GM21576 (cell line): ENCODE data around the gene SPAG6.
"Not testable (repeated sequence)": the region's sequence is repeated elsewhere in the genome, so short reads cannot be mapped to it uniquely, and the experiment has no call there.

Experiments used
- ATAC-seq: cut with Tn5 transposase; IDR thresholded peaks from one replicate; pipeline ENCODE4 v1.9.1; 2021; ENCODE audit warnings: mild to moderate bottlenecking, moderate library complexity; ENCODE audit not compliant: unreplicated experiment

The SPAG6 gene

DNA sequence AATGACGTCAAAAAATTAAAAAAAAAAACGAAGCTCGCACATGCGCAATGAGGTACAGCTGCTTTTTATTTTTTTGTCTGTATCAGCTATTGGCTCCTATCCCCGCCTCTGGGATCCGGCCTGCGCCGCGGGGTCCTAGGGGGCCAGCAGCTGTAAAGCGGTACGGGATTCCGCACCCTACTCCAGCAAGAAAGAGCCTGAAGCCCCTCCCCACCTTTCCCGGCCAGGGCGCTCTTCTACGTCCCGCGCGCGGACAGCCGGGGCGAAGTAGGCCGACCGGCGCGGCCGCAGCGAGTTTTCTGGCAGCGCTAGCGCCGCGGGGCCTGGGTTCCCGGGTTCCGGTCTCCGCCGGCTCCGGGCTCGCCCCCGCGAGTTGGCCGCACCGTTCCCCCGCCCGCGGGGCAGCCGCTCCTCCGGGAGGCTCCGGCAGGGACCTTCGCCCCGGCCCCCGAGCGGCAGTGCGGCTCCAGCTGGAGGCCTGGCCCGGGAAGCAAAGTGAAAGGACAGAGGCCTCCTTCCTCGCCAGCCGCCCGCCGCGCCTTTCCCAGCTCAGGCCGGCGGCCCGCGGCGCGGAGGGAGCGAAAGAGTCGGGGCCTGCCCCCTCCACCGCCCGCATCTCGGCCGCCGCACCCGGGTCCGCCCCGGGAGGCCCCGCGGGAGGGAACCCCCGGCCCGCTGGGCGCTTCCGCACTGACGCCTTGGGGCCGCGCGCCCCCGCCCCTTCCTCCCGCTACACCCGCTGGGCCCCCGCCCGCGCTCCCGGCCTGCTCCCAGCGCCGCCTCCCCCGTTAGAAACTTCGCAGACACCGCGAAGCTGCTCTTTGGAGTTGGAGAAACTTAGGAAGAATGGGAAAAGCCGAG, 4.7 kb upstream of the SPAG6 start:
- peak; percentile 48 for ATAC-seq

DNA sequence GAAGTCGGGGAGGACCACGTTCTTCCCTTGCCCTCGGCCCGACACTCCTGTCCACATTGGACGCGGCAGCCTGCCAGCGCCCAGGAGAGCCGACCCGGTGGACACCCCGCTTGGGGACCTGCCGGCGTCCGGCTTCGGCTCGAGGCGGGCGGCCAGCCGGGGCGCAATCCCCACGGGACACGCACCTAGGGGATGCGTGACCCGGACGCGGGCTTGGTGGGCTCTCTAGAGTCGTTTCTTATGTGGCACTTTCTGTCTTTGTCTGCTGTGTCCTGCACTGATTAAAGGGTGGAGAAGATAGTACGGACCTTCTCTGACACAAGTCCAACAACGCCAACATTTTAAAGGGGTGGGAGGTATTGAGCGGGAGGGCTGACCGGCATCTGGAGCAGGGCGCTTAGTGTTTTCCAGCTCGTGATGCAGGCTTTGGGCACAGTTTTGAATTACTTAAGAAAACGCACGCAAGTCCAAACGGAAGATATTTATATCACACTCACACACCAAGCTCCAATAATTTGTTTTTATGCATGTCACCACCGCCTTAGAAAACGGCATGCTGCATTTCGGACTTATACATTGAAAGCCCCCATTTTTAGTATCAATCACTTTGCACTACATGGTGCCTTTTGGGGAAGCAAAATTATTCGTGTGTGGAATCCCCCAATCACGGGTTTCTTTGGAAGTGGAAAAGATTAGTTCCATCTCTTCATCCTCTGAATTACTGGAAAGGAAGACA, 3.9 kb upstream of the SPAG6 start:
- peak; percentile 12 for ATAC-seq

DNA sequence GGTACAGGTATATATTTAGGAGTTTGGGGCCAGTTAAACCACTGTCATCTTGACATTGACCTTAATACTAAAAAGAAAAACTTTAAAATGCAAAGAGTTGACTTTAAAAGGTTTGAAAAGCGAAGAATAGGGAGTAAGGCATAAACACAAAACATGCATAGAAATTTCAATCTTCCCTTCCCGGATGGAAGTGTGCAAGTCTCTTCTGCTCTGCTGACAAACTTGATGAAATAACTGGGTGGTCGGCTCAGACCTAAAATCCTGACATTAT, 3.4 kb upstream of the SPAG6 start:
- ATAC-seq = no peak

DNA sequence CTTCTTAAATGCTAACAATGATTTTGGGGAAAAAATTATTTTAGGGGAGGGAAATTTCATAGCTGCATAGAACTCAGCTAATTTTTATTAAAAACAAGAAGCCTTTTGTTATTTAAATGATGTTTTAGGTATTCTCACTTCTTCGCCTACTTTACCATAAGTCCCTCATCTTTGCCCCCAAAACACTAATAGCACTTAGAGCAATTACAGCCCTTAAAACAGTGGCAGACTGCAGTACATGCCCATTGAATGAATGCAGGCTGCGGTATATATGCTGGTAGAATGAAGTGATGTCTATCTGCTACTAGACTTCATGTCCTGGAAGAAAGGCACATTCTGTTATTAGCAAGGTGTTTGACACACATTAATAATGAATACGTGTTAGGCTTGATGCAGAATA, 2.9 kb upstream of the SPAG6 start:
- ATAC-seq = no peak

DNA sequence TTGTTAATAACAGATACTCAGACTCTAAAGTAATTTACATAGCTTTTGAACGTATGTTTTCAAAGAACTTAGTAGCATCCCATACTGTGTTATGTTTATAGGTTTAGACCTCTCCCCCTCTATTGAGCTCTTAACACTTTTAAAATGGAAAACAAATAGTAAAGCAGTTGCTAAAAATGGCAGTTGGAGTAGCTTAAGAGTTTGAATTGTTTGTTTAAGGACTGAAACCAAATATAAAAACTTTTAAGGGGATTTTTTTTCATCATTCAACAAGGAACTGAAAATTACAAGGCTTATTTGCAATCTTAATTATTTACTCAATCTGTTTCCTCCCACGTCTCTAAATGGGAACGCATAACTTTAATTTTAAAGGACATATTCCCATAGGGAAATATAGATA, 1.6 kb upstream of the SPAG6 start:
- ATAC-seq = no peak

DNA sequence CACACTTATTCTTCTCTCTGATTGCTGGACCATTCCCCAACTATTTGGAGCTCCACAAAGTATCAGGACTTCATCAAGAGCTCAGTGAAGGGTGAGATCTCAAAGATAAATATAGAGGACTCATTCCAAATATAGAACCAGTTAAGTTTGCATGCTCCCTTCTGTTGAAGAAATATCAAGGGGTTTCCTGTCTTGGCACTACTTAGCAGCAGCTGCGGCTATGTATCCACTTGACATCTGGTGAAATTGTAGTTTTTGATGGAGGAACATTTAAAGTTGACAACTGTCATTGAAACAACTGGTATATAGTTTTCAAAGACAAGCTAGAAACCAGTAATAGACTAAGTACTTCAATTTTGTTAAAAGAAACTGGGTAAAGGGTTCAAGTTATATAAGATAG, 1.0 kb upstream of the SPAG6 start:
- no peak for ATAC-seq

DNA sequence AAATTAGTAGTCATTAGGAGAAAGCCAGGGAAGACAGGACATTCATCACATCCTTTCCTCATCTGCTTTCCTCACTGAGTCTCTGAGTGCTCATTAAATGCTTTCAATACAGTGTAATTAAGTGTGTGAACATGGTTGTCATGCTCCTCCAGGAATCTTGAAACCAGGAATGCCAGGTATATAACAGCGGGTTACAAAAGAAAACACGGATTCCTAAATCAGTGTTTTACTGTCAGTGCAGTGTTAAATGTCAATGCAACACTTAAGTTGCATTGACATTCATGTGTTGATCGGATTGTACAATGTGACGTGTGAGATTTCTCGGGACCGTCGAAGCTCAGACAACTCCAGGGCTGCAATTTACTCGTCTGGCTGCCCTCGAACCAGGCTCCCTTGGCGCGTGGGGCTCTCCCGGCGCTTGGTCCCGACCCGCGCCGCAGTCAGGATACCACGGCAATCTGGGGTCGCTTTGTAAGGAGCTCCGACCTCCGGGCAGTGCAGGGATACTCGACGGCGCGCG, 455 bp upstream of the SPAG6 start:
- ATAC-seq = no peak

DNA sequence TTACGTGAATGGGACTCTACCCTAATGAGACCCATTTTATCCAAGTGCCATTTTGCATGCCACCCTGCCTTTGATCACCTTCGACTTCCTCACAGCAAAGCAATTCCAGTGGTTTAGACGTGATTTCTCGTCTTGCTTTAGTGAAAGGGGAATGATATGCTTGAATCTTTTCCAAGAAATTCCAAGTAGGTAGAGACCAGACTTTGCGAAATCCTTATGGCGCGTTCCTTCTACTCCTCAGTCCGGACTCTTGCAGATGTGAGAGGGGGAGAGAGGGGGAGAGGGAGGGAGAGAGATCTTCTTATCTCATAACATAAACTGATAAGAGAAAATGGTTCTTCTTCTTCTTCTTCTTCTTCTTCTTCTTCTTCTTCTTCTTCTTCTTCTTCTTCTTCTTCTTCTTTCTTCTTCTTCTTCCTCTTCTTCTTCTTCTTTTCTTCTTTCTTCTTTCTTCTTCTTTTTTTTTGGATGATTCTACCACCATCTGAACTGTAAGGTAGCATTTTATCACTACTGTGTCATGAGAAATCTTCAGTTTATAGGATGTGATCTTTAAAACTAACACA, 883 bp downstream of the SPAG6 start:
- no peak for ATAC-seq

DNA sequence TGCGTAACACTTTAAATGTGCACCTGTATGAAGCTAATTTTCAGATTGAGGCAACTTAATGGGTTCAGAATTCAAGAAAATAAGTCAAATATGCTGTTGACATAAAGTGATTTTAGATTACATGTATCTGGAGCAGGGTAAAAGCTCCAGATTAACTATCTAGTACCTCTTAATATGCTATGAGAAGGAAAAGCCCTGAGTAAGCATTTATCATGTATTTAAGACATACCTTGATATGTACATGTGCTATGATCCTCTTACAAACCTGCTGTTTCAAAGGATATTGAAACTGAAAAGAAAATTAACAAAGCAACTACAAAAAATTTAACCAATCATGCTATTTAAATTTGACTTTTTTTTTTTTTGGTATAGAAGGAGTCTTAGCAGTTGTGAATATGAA, 4.5 kb downstream of the SPAG6 start:
- ATAC-seq = no peak

DNA sequence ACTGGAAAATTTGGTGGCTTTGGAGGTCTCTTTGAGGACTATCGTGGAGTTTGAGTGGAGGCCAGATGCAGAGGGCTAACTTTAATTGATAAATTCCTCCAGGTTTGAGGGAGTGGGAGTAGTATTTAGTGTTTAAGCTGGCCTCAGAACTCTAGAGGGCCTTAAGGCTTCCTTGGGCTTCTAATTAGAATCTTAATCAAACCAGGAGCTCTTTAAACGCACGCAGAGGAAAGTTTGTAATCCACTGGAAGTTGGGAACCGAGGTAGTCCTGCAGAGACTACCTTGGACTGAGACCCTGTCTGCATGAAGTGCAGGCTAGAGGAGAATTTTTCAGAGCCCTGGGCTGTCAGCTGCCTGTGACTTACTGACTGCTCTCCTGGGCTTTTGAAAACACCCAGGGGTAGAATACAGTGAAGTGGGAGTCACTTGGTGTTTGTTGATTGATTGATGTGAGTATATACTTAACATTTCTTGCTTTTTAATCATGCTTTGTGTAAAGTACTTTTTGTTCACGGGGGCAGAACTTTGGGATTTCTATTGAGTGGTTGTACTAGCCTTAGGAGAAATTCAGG, 5.9 kb downstream of the SPAG6 start:
- ATAC-seq = no peak

DNA sequence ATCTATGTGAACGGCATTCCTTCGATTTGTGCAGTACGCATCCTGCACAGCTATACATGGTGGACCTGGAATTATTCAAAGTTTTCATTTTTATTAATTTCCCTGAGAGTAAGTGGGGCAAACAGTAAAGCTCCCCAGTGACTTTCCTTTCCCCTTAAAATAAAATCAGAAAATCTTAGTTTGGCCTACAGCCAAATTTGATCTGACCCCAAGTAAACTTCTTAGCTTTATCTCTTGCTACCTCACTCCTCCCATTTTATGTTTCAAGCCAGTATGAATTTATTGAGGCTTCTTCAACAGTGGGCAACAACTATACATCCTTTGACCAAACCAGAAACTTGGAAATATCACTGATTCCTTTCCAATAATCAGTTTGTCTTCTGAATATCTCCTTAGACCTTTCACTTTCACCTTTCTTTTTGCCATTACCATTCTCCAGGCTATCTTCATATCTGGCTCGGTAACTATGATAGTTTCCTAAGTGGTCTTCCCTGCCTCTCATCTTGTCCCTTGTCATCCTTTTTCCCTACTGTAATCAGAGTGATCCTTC, 11.1 kb downstream of the SPAG6 start:
- no peak for ATAC-seq

DNA sequence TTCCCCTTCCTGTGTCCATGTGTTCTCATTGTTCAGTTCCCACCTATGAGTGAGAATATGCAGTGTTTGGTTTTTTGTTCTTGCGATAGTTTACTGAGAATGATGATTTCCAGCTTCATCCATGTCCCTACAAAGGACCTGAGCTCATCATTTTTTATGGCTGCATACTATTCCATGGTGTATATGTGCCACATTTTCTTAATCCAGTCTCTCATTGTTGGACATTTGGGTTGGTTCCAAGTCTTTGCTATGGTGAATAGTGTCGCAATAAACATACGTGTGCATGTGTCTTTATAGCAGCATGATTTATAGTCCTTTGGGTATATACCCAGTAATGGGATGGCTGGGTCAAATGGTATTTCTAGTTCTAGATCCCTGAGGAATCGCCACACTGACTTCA, 12.5 kb downstream of the SPAG6 start:
- not testable (repeated sequence) for ATAC-seq

DNA sequence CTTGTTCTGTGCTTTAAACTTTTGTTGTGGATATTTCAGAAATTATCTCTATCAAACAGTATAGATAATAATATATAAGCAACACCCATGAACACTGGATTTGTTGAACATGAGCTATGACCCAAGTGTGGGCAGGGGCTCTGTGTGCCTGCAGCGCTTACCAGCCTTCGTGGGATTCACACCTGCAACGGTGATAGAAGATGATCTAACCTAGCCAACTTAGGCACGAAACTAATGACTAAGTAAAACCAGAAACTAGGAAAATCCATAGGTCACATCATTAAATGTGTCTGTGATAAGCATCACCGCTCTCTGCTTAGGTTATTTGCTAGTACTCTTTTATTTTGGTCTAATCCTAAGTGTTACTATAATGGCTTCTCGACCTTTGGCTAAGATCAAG, 18.0 kb downstream of the SPAG6 start:
- ATAC-seq = no peak

DNA sequence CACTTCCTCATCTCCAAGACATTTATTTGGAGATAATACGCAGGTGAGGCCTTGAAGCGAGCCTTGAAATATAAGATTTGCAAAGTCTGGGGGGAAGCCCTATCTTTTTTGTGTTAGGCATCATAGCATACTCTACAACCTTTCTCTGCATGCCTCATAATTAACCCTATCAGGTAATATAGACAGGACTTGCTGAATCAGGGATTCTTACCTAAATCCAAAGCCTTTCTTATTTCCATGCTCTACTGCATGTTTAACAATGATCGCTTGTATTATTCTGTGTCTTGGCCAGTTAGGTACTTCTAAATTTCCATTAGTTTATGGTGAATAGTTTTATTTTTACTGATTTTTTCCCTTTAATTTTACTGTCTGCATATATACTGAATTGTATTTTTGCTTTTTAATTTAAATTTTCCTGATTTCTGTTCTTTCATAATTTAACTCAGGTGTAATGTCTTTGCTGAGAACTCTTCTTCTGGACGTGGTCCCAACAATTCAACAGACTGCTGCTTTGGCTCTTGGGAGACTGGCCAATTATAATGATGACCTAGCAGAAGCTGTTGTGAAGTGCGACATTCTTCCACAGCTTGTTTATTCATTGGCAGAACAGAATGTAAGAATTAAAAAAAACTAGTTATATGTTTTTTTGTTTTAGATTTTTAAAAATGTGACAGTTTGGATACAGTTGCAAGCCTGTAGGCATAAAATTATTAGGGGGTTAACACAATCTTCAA, 19.3 kb downstream of the SPAG6 start:
- no peak for ATAC-seq

DNA sequence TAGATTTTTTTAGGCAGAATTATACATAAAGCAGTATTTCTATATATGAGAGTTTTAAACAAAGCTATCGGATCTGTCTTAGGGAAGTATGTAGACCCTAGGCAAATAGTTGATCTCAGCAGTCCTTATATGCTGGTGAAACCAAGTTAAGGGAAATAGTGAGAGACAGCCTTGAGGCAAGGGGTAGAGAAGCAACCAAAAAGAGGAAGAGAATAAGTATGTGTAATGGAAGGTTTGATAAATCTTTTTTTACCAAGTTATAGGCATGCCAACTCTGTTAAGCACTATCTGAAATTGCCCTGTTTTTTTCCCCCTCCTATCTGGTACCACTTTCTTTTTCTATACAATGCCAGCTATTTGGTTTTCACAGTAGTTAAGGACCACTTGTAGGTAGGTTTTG, 19.9 kb downstream of the SPAG6 start:
- ATAC-seq = peak; percentile 68

DNA sequence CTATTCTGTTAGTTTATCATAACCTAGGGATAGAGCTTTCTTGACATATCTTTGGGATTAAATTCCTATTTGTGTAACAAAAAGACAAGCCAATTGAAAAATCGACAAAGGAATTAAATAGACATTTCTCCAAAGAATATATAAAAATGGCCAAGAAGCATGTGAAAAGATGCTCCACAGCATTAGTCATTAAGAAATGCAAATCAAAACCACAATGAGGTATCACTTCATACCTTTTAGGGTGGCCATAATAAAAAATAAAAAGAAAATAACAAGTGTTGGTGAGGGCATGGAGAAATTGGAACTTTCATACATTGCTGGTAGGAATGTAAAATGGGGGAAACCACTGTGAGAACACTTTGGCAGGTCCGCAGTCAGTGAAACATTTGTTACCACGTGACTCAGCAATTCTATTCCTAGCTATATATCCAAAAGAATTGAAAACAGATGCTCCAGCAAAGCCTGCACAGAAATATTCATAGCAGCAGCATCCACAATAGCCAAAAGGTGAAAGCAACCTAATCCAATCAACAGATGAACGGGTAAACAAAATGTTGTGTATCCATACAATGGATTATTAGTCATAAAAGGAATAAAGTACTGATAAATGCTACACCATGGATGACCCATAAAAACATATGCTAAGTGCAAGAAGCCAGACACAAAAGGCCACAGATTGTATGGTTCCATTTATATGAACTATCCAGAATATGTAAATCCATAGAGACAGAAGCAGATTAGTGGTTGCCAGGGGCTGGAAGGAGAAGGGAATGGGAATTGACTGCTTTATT, 20.5 kb downstream of the SPAG6 start:
- no peak for ATAC-seq

DNA sequence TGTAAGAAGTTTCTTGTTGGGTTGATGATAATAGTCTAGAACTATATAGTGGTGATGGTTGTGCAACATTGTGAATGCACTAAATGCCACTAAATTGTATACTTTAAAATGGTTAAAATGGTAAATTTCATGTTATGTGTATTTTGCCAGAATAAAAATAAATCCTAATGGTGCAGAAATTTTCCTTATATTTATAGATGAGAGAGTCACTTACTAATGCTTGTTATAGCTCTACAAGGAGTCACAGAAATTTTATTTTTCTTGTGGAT, 21.1 kb downstream of the SPAG6 start:
- no peak for ATAC-seq

DNA sequence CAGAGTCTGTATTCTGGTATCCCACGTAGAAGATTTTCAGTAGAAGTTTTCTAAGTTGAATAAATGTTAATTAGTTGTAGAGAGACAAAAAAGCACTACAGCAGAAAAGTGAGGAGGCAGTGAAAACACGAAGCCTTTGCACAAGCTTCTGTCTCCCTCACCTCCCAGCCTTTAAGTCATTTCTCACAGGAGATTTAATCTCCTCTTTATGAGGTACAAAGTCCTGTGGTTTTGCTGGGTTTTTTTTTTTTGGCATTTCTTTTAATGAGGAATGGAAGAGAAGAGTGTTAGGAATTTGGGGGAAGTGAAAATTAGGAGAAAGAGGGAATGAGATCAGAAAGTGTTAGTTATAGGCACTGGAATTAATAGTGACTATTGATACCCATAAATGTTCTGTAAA, 21.5 kb downstream of the SPAG6 start:
- ATAC-seq = no peak

DNA sequence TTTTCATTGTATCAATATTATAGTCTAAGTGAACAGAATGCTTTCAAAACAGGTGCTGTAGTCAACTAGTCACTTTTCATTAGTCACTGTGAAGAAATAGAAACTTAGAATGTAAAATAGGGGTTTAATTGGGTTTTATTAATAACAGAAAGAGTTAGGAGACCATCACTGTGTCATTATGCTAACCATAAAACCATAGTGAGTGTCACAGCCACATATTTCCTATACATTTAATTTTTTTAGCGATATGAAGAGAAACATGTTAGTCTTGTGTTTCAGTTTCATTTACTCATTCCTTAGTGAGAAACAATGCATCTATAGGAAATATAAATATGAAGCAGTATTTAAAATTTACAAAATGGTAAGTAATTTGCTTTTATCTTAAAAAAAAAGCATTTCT, 22.2 kb downstream of the SPAG6 start:
- no peak for ATAC-seq

DNA sequence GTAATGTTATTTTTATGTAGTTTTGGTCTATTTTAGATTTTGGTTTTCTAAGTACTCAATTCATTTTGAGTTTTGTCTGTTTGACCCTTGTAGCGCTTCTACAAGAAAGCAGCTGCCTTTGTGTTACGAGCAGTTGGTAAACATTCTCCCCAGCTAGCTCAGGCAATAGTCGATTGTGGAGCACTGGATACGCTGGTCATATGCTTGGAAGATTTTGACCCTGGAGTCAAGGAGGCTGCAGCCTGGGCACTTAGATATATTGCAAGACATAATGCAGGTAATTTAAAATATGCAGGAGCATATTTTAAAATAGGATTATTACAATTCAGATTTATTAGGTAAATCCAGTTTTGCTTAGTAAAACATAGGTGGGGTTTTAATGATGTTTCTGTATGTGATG, 23.1 kb downstream of the SPAG6 start:
- no peak for ATAC-seq
